ENCODE data around the gene SCMH1.
"Not testable (repeated sequence)": the region's sequence is repeated elsewhere in the genome, so short reads cannot be mapped to it uniquely, and the experiment has no call there.

DNA sequence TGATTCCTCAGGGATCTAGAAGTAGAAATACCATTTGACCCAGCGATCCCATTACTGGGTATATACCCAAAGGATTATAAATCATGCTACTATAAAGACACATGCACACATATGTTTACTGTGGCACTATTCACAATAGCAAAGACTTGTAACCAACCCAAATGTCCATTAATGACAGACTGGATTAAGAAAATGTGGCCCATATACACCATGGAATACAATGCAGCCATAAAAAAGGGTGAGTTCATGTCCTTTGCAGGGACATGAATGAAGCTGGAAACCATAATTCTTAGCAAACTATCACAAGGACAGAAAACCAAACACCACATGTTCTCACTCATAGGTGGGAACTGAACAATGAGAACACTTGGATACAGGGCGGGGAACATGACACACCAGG lies 30.5 kb downstream of the SCMH1 start:
- TF ChIP-seq, protein P1, sequence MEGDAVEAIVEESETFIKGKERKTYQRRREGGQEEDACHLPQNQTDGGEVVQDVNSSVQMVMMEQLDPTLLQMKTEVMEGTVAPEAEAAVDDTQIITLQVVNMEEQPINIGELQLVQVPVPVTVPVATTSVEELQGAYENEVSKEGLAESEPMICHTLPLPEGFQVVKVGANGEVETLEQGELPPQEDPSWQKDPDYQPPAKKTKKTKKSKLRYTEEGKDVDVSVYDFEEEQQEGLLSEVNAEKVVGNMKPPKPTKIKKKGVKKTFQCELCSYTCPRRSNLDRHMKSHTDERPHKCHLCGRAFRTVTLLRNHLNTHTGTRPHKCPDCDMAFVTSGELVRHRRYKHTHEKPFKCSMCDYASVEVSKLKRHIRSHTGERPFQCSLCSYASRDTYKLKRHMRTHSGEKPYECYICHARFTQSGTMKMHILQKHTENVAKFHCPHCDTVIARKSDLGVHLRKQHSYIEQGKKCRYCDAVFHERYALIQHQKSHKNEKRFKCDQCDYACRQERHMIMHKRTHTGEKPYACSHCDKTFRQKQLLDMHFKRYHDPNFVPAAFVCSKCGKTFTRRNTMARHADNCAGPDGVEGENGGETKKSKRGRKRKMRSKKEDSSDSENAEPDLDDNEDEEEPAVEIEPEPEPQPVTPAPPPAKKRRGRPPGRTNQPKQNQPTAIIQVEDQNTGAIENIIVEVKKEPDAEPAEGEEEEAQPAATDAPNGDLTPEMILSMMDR (IDR thresholded peaks at IDR 0.05), result not testable (repeated sequence)
- not testable (repeated sequence) for TF ChIP-seq YY1 (IDR thresholded peaks at IDR 0.05; ENCODE audit: low read depth); EP300 (IDR thresholded peaks at IDR 0.05; ENCODE audit: borderline replicate concordance in 1 of 2, low read depth in 1 of 2, low read length in 1 of 2); FOXM1 (IDR thresholded peaks at IDR 0.05; ENCODE audit: low read depth); RAD21 (IDR thresholded peaks at IDR 0.05; ENCODE audit: low read length); POLR2AphosphoS5 (IDR thresholded peaks at IDR 0.05; ENCODE audit: low read depth, low read length); TEAD4 (IDR thresholded peaks at IDR 0.05; ENCODE audit: borderline replicate concordance, insufficient read depth); SMC3 (IDR thresholded peaks at IDR 0.05; ENCODE audit: low read depth, low read length); MXI1 (IDR thresholded peaks at IDR 0.05; ENCODE audit: low read depth, low read length); ELF1 (IDR thresholded peaks at IDR 0.05)
- TF ChIP-seq, protein P2, sequence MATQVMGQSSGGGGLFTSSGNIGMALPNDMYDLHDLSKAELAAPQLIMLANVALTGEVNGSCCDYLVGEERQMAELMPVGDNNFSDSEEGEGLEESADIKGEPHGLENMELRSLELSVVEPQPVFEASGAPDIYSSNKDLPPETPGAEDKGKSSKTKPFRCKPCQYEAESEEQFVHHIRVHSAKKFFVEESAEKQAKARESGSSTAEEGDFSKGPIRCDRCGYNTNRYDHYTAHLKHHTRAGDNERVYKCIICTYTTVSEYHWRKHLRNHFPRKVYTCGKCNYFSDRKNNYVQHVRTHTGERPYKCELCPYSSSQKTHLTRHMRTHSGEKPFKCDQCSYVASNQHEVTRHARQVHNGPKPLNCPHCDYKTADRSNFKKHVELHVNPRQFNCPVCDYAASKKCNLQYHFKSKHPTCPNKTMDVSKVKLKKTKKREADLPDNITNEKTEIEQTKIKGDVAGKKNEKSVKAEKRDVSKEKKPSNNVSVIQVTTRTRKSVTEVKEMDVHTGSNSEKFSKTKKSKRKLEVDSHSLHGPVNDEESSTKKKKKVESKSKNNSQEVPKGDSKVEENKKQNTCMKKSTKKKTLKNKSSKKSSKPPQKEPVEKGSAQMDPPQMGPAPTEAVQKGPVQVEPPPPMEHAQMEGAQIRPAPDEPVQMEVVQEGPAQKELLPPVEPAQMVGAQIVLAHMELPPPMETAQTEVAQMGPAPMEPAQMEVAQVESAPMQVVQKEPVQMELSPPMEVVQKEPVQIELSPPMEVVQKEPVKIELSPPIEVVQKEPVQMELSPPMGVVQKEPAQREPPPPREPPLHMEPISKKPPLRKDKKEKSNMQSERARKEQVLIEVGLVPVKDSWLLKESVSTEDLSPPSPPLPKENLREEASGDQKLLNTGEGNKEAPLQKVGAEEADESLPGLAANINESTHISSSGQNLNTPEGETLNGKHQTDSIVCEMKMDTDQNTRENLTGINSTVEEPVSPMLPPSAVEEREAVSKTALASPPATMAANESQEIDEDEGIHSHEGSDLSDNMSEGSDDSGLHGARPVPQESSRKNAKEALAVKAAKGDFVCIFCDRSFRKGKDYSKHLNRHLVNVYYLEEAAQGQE (IDR thresholded peaks at IDR 0.05; ENCODE audit: low read depth, low read length), result not testable (repeated sequence)
- TF ChIP-seq, protein P3, sequence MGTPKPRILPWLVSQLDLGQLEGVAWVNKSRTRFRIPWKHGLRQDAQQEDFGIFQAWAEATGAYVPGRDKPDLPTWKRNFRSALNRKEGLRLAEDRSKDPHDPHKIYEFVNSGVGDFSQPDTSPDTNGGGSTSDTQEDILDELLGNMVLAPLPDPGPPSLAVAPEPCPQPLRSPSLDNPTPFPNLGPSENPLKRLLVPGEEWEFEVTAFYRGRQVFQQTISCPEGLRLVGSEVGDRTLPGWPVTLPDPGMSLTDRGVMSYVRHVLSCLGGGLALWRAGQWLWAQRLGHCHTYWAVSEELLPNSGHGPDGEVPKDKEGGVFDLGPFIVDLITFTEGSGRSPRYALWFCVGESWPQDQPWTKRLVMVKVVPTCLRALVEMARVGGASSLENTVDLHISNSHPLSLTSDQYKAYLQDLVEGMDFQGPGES (IDR thresholded peaks at IDR 0.05; ENCODE audit: low read depth, low read length), result not testable (repeated sequence)
- TF ChIP-seq, protein P4, sequence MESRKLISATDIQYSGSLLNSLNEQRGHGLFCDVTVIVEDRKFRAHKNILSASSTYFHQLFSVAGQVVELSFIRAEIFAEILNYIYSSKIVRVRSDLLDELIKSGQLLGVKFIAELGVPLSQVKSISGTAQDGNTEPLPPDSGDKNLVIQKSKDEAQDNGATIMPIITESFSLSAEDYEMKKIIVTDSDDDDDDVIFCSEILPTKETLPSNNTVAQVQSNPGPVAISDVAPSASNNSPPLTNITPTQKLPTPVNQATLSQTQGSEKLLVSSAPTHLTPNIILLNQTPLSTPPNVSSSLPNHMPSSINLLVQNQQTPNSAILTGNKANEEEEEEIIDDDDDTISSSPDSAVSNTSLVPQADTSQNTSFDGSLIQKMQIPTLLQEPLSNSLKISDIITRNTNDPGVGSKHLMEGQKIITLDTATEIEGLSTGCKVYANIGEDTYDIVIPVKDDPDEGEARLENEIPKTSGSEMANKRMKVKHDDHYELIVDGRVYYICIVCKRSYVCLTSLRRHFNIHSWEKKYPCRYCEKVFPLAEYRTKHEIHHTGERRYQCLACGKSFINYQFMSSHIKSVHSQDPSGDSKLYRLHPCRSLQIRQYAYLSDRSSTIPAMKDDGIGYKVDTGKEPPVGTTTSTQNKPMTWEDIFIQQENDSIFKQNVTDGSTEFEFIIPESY (IDR thresholded peaks at IDR 0.05; ENCODE audit: borderline replicate concordance, low read depth), result not testable (repeated sequence)
- TF ChIP-seq, protein P5, sequence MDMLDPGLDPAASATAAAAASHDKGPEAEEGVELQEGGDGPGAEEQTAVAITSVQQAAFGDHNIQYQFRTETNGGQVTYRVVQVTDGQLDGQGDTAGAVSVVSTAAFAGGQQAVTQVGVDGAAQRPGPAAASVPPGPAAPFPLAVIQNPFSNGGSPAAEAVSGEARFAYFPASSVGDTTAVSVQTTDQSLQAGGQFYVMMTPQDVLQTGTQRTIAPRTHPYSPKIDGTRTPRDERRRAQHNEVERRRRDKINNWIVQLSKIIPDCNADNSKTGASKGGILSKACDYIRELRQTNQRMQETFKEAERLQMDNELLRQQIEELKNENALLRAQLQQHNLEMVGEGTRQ (IDR thresholded peaks at IDR 0.05; ENCODE audit: borderline replicate concordance, low read depth, low read length), result not testable (repeated sequence)

All from SK-N-SH (cell line).